ENCODE measurements around the gene OSBPL10. TPM values are rescaled to one million over a fixed set of nuclear protein-coding genes. Genes with fewer than 3 reads are reported as not detected.
A peak's percentile ranks its signal among the peaks of the same experiment; 100 is the strongest.
"Not testable (repeated sequence)": the region's sequence is repeated elsewhere in the genome, so short reads cannot be mapped to it uniquely, and the experiment has no call there.

OSBPL10 gene
- polyA plus RNA-seq, 6 donors from 2014 or later = 28.7 to 65.6 (median 40.0) TPM

GRCh38 chr3:32004113-32004765 lies 23.2 kb upstream of the OSBPL10 start:
- Mint-ChIP-seq H3K4me3 (peak overlapping the region in 1 of 8 donors; percentile 61), H3K9me3 (no peaks in the 10 kb centered on the region), H3K27me3 (no peaks in the 10 kb centered on the region), H3K4me1 (peaks cover 46 to 56% (median 50%) of the 10 kb centered on the region in 3 donors), H3K27ac (peak overlapping the region in 4 of 6 donors; percentile 5 to 77 (median 14)), H3K36me3 (peaks cover 0 to 7% of the 10 kb centered on the region in 2 donors)
- DNase-seq (no peak), ATAC-seq (ENCODE audit: low read depth in 2 of 2) (no peak)

DNA sequence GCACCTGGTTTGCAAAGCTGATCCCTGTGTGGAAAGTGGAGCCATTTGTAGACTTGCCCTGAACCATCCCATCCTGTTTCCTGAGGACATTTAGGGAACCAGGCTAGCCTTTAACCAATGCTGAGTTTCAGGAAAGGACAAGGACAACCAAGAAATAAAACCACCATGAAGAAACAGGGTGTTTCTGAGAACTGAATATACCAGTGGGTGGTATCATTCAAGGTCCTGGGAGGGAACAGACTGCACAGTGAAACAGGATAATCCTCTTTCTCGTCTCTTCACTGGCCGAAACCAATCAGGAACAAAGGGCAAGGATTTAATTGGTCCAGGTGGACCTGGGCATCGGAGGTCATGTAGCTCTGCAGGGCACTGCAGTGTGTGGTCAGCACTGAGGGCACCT lies 22.3 kb upstream of the OSBPL10 start:
- ATAC-seq (ENCODE audit: low read depth in 2 of 2) = no peak
- no peak overlapping the region for H3K4me3 Mint-ChIP-seq

DNA sequence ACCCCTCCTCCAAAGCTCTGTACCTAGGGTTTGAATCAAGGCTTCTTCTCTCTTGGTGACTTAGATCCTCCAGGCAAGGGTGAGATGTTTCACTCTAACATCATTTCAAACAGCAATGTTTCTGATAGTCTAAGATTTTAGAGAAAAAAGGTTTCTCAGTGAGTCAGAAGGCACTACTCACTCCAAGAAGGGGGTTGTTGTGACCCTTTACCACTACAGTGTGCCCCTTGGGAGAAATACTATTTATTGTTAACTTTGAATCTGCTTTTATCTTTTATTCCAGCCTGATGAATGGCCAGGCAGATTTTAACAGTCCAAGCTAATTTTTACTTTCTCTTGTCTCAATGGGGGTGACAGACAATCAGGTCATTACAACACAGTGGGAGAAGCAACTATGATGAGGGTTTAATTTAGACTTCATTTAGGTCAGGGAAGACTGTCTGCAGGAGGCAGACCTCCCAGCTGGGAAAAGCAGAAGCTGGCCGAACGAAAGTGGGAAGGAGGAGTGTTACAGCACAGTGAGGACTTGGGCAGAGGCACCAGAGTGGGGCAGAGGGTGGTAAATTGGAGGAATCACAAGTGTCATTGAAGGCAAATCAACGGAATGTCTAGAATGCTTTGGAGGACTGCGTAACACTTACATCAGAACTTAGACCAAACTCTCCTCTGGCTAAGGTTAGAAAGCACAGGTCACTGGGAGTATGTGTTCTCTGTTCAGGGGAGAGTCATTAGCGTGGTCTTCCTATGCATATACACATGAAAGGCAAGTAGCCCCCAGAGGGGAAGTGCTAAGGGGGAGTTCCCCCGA lies 21.7 kb upstream of the OSBPL10 start:
- Mint-ChIP-seq H3K4me1 (peaks cover 49 to 64% (median 53%) of the 10 kb centered on the region in 3 donors), H3K27ac (peak overlapping the region in 5 of 6 donors; percentile 10 to 85 (median 29)), H3K36me3 (peaks cover 0 to 7% of the 10 kb centered on the region in 2 donors), H3K9me3 (no peaks in the 10 kb centered on the region), H3K27me3 (no peaks in the 10 kb centered on the region), H3K4me3 (peak overlapping the region in 4 of 8 donors; percentile 0 to 27 (median 4))
- DNase-seq (no peak), ATAC-seq (ENCODE audit: low read depth in 2 of 2) (peak; percentile 44 to 59)

More for the DNA sequence above, 22.3 kb upstream of the OSBPL10 start:
- no peaks in the 10 kb centered on the region for H3K27me3 Mint-ChIP-seq
- H3K4me1 Mint-ChIP-seq = peaks cover 52 to 62% (median 53%) of the 10 kb centered on the region in 3 donors
- H3K9me3 Mint-ChIP-seq = no peaks in the 10 kb centered on the region
- no peak for DNase-seq
- H3K36me3 Mint-ChIP-seq = peaks cover 0 to 7% of the 10 kb centered on the region in 2 donors
- H3K27ac Mint-ChIP-seq = peak overlapping the region in 3 of 6 donors; percentile 12 to 89 (median 29)

- peaks cover 49 to 58% (median 49%) of the 10 kb centered on the region in 3 donors for H3K4me1 Mint-ChIP-seq
- H3K36me3 Mint-ChIP-seq = no peaks in the 10 kb centered on the region
- DNase-seq (no peak), ATAC-seq (ENCODE audit: low read depth in 2 of 2) (no peak)
- H3K27ac Mint-ChIP-seq = peak overlapping the region in 4 of 6 donors; percentile 76 to 93 (median 87)
- peaks cover 0 to 4% (median 0%) of the 10 kb centered on the region in 7 donors for H3K9me3 Mint-ChIP-seq
- H3K27me3 Mint-ChIP-seq = no peaks in the 10 kb centered on the region
- peak overlapping the region in 3 of 8 donors; percentile 34 to 67 (median 42) for H3K4me3 Mint-ChIP-seq
These were observed 19.8 kb upstream of the OSBPL10 start for GRCh38 chr3:32000877-32001276.

DNA sequence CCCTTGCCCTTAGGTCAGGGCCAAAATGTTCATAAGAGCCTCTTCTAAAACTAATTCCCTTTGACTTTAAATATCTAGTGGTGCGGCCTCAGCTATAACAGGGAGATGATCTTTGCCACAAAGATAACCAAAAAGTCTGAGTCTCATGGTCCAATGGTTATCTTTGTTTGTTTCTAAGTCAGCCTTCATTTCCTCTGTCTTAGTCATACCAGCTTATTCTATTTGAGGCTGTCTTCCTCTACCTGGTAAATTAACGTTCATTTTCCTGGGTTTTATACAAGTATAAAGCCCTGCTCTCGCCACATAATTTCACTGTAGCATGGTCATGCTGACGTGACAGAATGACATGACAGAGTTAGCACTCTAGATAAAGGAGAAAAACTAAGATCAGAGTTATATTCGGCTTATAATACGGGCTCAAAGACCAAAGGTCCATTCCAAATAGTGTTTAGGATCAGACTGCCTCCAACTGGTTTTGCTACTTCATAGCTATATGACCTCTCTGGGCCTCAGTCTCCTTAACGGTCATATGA lies 18.9 kb upstream of the OSBPL10 start:
- ATAC-seq (ENCODE audit: low read depth in 2 of 2) = peak; percentile 69 to 78
- no peak for DNase-seq
- Mint-ChIP-seq H3K9me3 (peaks cover 0 to 6% (median 2%) of the 10 kb centered on the region in 7 donors), H3K27ac (peak overlapping the region; percentile 76 to 96 (median 91)), H3K36me3 (peaks cover 0 to 2% of the 10 kb centered on the region in 2 donors), H3K27me3 (no peaks in the 10 kb centered on the region), H3K4me1 (peaks cover 44 to 53% (median 51%) of the 10 kb centered on the region in 3 donors), H3K4me3 (peak overlapping the region in 7 of 8 donors; percentile 15 to 74 (median 52))

DNA sequence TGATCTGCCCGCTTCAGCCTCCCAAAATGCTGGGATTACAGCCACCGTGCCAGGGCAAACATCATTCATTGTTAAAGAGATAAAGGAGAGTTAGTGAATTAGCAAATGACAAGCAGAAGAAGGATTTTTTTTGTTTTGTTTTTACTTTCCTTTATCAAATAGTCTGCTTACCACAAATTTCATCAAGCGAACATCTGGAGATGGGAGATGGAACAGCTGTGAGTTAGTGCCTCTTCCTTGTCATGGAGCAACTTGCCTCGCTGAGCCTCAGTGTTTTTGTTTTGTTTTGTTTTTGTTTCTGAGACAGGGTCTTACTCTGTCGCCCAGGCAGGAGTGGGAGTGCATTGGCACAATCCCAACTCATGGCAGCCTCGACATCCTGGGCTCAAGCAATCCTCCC lies 16.4 kb upstream of the OSBPL10 start:
- H3K36me3 Mint-ChIP-seq = peaks cover 12 to 16% of the 10 kb centered on the region in 2 donors
- H3K4me1 Mint-ChIP-seq = peaks cover 27 to 36% (median 30%) of the 10 kb centered on the region in 3 donors
- no peak for ATAC-seq (ENCODE audit: low read depth in 2 of 2)
- H3K4me3 Mint-ChIP-seq = peak overlapping the region in 2 of 8 donors; percentile 20 to 21
- peak overlapping the region in 4 of 6 donors; percentile 19 to 69 (median 51) for H3K27ac Mint-ChIP-seq
- DNase-seq = no peak
- no peaks in the 10 kb centered on the region for H3K27me3 Mint-ChIP-seq
- peaks cover 0 to 26% (median 13%) of the 10 kb centered on the region in 7 donors for H3K9me3 Mint-ChIP-seq

- Mint-ChIP-seq H3K9me3 (peaks cover 0 to 31% (median 17%) of the 10 kb centered on the region in 7 donors), H3K27me3 (no peaks in the 10 kb centered on the region), H3K4me3 (no peak overlapping the region), H3K36me3 (peaks cover 16% of the 10 kb centered on the region in 2 donors), H3K27ac (peak overlapping the region in 4 of 6 donors; percentile 41 to 77 (median 48)), H3K4me1 (peaks cover 22 to 35% (median 30%) of the 10 kb centered on the region in 3 donors)
- ATAC-seq (ENCODE audit: low read depth in 2 of 2) (no peak), DNase-seq (no peak)
These were observed 15.1 kb upstream of the OSBPL10 start for GRCh38 chr3:31996195-31996594.

DNA sequence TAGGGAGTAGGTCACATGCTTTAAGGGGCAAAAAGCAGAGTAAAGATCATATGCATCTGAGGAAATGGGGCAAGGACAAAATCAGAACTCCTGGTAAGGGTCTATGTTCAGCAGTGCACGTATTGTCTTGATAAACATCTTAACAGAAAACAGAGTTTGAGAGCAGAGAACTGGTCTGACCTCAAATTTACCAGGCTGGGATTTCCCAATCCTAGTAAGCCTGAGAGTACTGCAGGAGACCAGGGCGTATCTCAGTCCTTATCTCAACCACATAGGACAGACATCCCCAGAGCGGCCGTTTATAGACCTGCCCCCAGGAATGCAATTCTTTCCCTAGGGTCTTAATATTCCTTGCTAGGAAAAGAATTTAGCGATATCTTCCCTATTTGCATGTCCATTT lies 14.0 kb upstream of the OSBPL10 start:
- peak overlapping the region in 4 of 6 donors; percentile 41 to 73 (median 64) for H3K27ac Mint-ChIP-seq
- peaks cover 16% of the 10 kb centered on the region in 2 donors for H3K36me3 Mint-ChIP-seq
- H3K4me1 Mint-ChIP-seq = peaks cover 13 to 26% (median 18%) of the 10 kb centered on the region in 3 donors
- not testable (repeated sequence) for DNase-seq; H3K4me3 Mint-ChIP-seq; ATAC-seq (ENCODE audit: low read depth in 2 of 2); H3K27me3 Mint-ChIP-seq
- peaks cover 0 to 31% (median 17%) of the 10 kb centered on the region in 7 donors for H3K9me3 Mint-ChIP-seq

GRCh38 chr3:31993843-31994242 lies 12.8 kb upstream of the OSBPL10 start:
- H3K4me3 Mint-ChIP-seq = no peak overlapping the region
- H3K4me1 Mint-ChIP-seq = peaks cover 4 to 14% (median 6%) of the 10 kb centered on the region in 3 donors
- no peaks in the 10 kb centered on the region for H3K27me3 Mint-ChIP-seq
- H3K36me3 Mint-ChIP-seq = peaks cover 16% of the 10 kb centered on the region in 2 donors
- ATAC-seq (ENCODE audit: low read depth in 2 of 2) (no peak), DNase-seq (no peak)
- peak overlapping the region in 1 of 6 donors; percentile 82 for H3K27ac Mint-ChIP-seq
- H3K9me3 Mint-ChIP-seq = peaks cover 0 to 31% (median 17%) of the 10 kb centered on the region in 7 donors

DNA sequence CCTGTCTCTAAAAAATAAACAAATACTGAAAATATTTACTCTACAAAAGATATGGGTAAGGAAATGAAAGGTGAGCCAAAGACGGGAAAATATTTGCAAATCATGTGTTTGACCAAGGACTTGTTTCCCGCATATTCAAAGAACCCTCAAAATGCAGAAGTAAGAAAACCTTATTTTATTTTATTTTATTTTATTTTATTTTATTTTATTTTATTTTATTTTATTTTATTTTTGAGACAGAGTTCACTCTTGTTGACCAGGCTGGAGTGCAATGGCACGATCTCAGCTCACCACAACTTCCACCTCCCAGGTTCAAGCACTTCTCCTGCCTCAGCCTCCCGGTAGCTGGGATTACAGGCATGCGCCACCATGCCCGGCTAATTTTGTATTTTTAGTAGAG lies 11.9 kb upstream of the OSBPL10 start:
- Mint-ChIP-seq H3K36me3 (peaks cover 16% of the 10 kb centered on the region in 2 donors), H3K9me3 (peaks cover 0 to 31% (median 17%) of the 10 kb centered on the region in 7 donors)
- H3K4me3 Mint-ChIP-seq; ATAC-seq (ENCODE audit: low read depth in 2 of 2); H3K27ac Mint-ChIP-seq; H3K27me3 Mint-ChIP-seq; DNase-seq; H3K4me1 Mint-ChIP-seq: not testable (repeated sequence)

DNA sequence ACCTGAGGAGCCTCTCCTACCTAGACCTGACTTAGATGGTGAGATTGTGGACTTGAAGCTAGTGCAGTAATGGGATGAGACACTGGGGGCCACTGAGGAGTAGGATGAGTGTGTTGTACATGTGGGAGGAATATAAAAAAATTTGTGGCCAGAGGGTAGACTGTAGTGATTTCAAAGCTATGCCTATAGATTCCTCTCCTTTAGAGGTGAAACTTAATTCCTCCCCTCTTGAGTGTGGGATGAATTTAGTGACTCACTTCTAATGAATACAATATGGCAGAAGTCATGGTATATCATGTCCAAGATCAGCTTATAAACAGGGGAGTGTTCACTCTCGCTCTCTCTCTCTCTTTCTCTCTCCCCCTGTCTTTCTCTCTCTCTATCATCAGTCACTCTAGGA lies 7.2 kb upstream of the OSBPL10 start:
- Mint-ChIP-seq H3K9me3 (peaks cover 0 to 16% (median 9%) of the 10 kb centered on the region in 7 donors), H3K27ac (no peak overlapping the region), H3K36me3 (peaks cover 6 to 9% of the 10 kb centered on the region in 2 donors), H3K27me3 (no peaks in the 10 kb centered on the region), H3K4me3 (no peak overlapping the region), H3K4me1 (peaks cover 22 to 34% (median 32%) of the 10 kb centered on the region in 3 donors)
- ATAC-seq (ENCODE audit: low read depth in 2 of 2) = no peak
- no peak for DNase-seq

DNA sequence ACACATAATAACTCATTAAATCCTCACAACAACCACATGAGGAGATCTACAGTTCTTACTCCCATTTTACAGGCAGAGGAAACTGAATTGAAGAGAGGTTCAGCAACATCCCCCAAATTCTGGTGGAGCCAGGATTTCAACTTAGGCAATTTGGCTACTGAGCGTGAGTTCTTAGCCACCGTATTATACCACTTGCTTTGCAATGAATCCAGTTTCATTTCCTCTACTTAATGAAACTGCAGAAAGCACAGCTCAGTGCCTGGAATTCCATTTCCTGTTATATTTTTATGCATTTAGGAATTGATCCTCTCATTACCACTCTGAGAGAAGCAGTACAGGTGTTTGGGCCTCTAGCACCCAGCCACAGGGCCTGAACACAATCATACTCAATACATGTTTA lies 4.8 kb upstream of the OSBPL10 start:
- peak; percentile 42 for DNase-seq
- Mint-ChIP-seq H3K4me3 (peak overlapping the region in 6 of 8 donors; percentile 17 to 56 (median 49)), H3K36me3 (peaks cover 4 to 6% of the 10 kb centered on the region in 2 donors), H3K27ac (peak overlapping the region in 5 of 6 donors; percentile 23 to 85 (median 74)), H3K27me3 (no peaks in the 10 kb centered on the region), H3K4me1 (peaks cover 39 to 49% (median 48%) of the 10 kb centered on the region in 3 donors), H3K9me3 (peaks cover 0 to 10% (median 3%) of the 10 kb centered on the region in 7 donors)
- ATAC-seq (ENCODE audit: low read depth in 2 of 2) = peak; percentile 31 to 42

DNA sequence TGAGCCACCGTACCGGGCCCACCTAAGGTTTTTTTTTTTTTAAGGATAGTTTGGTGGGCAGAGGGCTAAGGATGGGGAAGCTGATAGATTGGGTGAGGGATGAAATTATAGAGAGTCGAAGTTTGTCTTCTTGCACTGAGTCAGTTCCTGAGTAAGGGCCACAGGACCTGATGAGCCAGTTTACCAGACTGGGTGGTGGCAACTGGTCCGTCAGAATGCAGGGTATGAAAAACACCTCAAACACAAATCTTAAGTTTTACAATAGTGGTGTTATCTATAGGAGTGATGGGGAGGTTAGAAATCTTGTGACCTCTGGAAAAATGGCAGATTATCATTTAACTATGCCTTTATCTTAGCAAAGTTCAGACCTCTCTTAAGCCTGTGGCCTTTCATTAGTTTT lies 3.3 kb upstream of the OSBPL10 start:
- peaks cover 0 to 10% (median 3%) of the 10 kb centered on the region in 7 donors for H3K9me3 Mint-ChIP-seq
- H3K36me3 Mint-ChIP-seq = peaks cover 4 to 6% of the 10 kb centered on the region in 2 donors
- DNase-seq (no peak), ATAC-seq (ENCODE audit: low read depth in 2 of 2) (no peak)
- H3K27me3 Mint-ChIP-seq = no peaks in the 10 kb centered on the region
- peak overlapping the region in 5 of 6 donors; percentile 45 to 92 (median 71) for H3K27ac Mint-ChIP-seq
- peaks cover 47 to 54% (median 54%) of the 10 kb centered on the region in 3 donors for H3K4me1 Mint-ChIP-seq
- peak overlapping the region in 6 of 8 donors; percentile 52 to 100 (median 78) for H3K4me3 Mint-ChIP-seq

Data from naive B cell (primary cell).